Measurements from ENCODE around the gene TNFRSF8.

The TNFRSF8 gene

DNA sequence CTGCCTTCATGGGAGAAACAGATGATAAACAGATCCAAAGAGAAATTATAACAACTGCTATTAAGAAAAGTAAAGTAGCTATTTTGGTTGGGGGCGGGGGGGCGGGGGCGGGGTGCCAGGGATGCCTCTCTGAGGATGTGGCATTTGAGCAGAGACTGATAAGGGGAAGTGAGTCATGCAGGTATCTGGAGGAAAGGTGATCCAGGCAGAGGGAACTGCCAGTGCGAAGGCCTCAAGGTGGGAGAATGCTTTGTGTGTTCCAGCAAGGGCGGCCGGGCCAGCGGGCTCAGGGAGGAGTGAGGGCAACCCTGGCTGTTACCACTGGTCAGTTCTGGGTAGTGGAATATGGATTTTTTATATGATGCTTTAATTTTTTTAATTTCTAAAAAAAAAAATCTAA, 96.7 kb downstream of the TNFRSF8 start:
- Histone ChIP-seq H3K9me2 (replicated peaks; ENCODE audit: control insufficient read depth, low read length) (no peaks in the 10 kb centered on the region), H3K9me3 (ENCODE audit: control insufficient read depth, insufficient read depth, low read length) (no peaks in the 10 kb centered on the region), H3K36me3 (ENCODE audit: control insufficient read depth, low read length) (no peaks in the 10 kb centered on the region), H3K27me3 (ENCODE audit: control insufficient read depth, low read length) (peaks cover 22% of the 10 kb centered on the region), H3K4me1 (ENCODE audit: control insufficient read depth, low read length) (peaks cover 30% of the 10 kb centered on the region), H3F3A (ENCODE audit: control insufficient read depth, insufficient read depth) (no peaks in the 10 kb centered on the region), H3K27ac (ENCODE audit: low read depth, low read length) (no peak overlapping the region), H3K4me2 (ENCODE audit: low read length) (no peak overlapping the region), H4K20me1 (ENCODE audit: control insufficient read depth, insufficient read depth, low read depth, low read length) (no peaks in the 10 kb centered on the region), H3K79me2 (ENCODE audit: control insufficient read depth, low read length) (no peaks in the 10 kb centered on the region), H3K4me3 (ENCODE audit: low read length) (no peak overlapping the region)
- no peak for TF ChIP-seq CTCF (IDR thresholded peaks at IDR 0.05; ENCODE audit: low read depth, low read length, poor library complexity, severe bottlenecking)
- TF ChIP-seq EZH2phosphoT487 (IDR thresholded peaks at IDR 0.05; ENCODE audit: borderline replicate concordance, low read length) = no peak

DNA sequence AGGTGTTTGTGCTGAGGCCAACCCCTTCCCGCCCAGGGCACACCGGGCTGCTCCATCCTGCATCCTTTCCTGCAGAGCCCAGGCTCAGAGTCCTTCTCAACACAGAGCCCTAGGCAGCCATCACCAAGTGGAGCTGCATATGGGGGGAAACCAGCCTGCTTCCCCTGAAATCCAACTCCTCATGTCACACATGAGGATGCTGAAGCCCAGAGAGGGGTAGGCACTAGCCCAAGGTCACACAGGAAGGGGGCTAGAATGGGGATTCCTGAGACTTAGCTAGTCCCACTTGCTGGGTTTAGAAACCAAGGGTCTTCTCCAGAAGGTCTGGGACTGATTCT, 98.2 kb downstream of the TNFRSF8 start:
- no peaks in the 10 kb centered on the region for H3K9me3 ChIP-seq (ENCODE audit: control insufficient read depth, insufficient read depth, low read length)
- 0 out of 2 replicates have a peak, but pooled peaks cover 2% of the 10 kb centered on the region for H3F3A ChIP-seq (ENCODE audit: control insufficient read depth, insufficient read depth)
- no peaks in the 10 kb centered on the region for H4K20me1 ChIP-seq (ENCODE audit: control insufficient read depth, insufficient read depth, low read depth, low read length)
- H3K36me3 ChIP-seq (ENCODE audit: control insufficient read depth, low read length) = no peaks in the 10 kb centered on the region
- no peaks in the 10 kb centered on the region for H3K79me2 ChIP-seq (ENCODE audit: control insufficient read depth, low read length)
- no peaks in the 10 kb centered on the region for H3K9me2 ChIP-seq (replicated peaks; ENCODE audit: control insufficient read depth, low read length)
- peak overlapping the region; percentile 36; the same call in 1 of the 2 replicates for H3K4me2 ChIP-seq (ENCODE audit: low read length)
- no peak for TF ChIP-seq EZH2phosphoT487 (IDR thresholded peaks at IDR 0.05; ENCODE audit: borderline replicate concordance, low read length)
- no peak for TF ChIP-seq CTCF (IDR thresholded peaks at IDR 0.05; ENCODE audit: low read depth, low read length, poor library complexity, severe bottlenecking)
- peaks cover 36% of the 10 kb centered on the region for H3K27me3 ChIP-seq (ENCODE audit: control insufficient read depth, low read length)
- H3K27ac ChIP-seq (ENCODE audit: low read depth, low read length) = no peak overlapping the region
- H3K4me3 ChIP-seq (ENCODE audit: low read length) = no peak overlapping the region
- H3K4me1 ChIP-seq (ENCODE audit: control insufficient read depth, low read length) = peaks cover 30% of the 10 kb centered on the region

GRCh38 chr1:12161662-12162458, 98.8 kb downstream of the TNFRSF8 start:
- Histone ChIP-seq H3K9me2 (replicated peaks; ENCODE audit: control insufficient read depth, low read length) (no peaks in the 10 kb centered on the region), H3K9me3 (ENCODE audit: control insufficient read depth, insufficient read depth, low read length) (no peaks in the 10 kb centered on the region), H3F3A (ENCODE audit: control insufficient read depth, insufficient read depth) (0 out of 2 replicates have a peak, but pooled peaks cover 2% of the 10 kb centered on the region), H3K4me2 (ENCODE audit: low read length) (peak overlapping the region; percentile 36), H3K4me1 (ENCODE audit: control insufficient read depth, low read length) (peaks cover 34% of the 10 kb centered on the region), H3K4me3 (ENCODE audit: low read length) (no peak overlapping the region), H3K27ac (ENCODE audit: low read depth, low read length) (no peak overlapping the region), H3K27me3 (ENCODE audit: control insufficient read depth, low read length) (peaks cover 41% of the 10 kb centered on the region), H4K20me1 (ENCODE audit: control insufficient read depth, insufficient read depth, low read depth, low read length) (no peaks in the 10 kb centered on the region), H3K79me2 (ENCODE audit: control insufficient read depth, low read length) (no peaks in the 10 kb centered on the region), H3K36me3 (ENCODE audit: control insufficient read depth, low read length) (no peaks in the 10 kb centered on the region)
- TF ChIP-seq EZH2phosphoT487 (IDR thresholded peaks at IDR 0.05; ENCODE audit: borderline replicate concordance, low read length) = no peak
- no peak for TF ChIP-seq CTCF (IDR thresholded peaks at IDR 0.05; ENCODE audit: low read depth, low read length, poor library complexity, severe bottlenecking)
